IPS-15b (cell line): ENCODE results near the gene TSHZ2.
"Not testable (repeated sequence)": the region's sequence is repeated elsewhere in the genome, so short reads cannot be mapped to it uniquely, and the experiment has no call there.

Experiments used
- H3K27me3 ChIP-seq: one replicate; pipeline ENCODE4 v1.6.1; 2013; ENCODE audit warnings: low read length; ENCODE audit not compliant: control insufficient read depth, insufficient read depth
- H3K36me3 ChIP-seq: one replicate; pipeline ENCODE4 v1.6.1; 2013; ENCODE audit warnings: low read length; ENCODE audit not compliant: control insufficient read depth, insufficient read depth
- H3K4me1 ChIP-seq: one replicate; pipeline ENCODE4 v1.6.1; 2013; ENCODE audit warnings: mild to moderate bottlenecking, low read length; ENCODE audit not compliant: control insufficient read depth, insufficient read depth
- H3K4me3 ChIP-seq: one replicate; pipeline ENCODE4 v1.5.1; 2013; ENCODE audit warnings: low read depth, low read length
- H3K9ac ChIP-seq: one replicate; pipeline ENCODE4 v1.6.1; 2013; ENCODE audit warnings: low read depth, mild to moderate bottlenecking, low read length
- H3K9me3 ChIP-seq: one replicate; pipeline ENCODE4 v1.6.1; 2013; ENCODE audit warnings: mild to moderate bottlenecking, low read length; ENCODE audit not compliant: control insufficient read depth, insufficient read depth

Gene TSHZ2

DNA sequence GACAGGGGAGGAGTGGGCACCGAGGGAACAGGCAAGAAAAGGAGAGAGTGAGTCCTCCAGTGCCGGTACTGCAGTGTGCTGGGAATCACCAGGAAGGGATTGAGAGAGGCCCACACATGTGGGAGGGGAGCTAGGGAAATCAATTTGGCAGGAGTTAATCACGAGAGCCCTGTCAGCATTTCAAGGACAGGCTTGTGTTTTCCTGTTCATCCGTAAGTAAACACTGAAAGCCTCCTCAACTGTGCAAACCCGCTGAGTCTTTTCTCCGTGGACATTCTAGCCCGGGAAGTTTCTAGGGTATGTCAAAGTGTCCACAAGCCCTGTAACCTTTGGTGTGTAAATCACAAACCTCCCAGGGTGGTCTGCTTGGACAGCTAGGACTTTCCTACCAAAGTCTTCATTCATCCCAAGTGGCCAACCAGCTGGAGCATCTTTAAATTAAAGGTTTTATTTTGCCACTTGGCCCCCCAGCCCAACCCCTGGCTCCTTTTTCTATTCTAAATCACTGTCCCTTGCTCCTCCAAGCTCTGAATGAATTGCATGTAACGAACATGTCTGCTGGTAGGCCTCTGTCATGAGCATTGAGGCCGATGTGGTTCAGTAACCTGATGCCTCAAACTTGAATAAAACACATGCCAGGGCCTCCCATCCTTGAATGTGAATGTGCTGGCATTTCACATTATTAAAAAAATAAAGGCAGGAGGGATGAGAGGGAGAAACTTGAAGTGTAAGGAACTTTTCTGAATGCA lies 472.4 kb downstream of the TSHZ2 start:
- no peaks in the 10 kb centered on the region for H3K36me3 ChIP-seq
- no peaks in the 10 kb centered on the region for H3K4me1 ChIP-seq
- peaks cover 2% of the 10 kb centered on the region for H3K9me3 ChIP-seq
- H3K27me3 ChIP-seq, result no peaks in the 10 kb centered on the region
- H3K9ac ChIP-seq, result no peak overlapping the region
- H3K4me3 ChIP-seq, result no peak overlapping the region

DNA sequence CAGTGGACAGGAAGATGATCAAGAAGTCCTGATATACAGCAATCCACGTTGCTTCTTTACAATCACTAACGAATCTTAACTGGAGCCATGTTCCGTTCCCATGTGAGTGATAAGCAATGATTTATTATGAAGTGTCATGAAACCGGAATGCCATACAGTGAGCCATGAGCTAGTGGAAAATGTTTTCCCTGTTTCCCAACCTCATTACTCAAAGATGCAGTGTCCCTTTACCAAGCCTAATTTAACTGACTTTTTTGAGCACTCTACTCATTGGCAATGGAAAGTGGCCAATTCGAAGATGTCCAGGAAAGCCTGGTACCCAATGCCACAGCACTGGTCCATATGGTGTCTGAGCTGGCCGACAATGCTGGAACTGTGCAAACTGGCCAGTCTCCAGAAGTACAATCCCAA lies 473.2 kb downstream of the TSHZ2 start:
- Histone ChIP-seq H3K9ac (no peak overlapping the region), H3K27me3 (no peaks in the 10 kb centered on the region), H3K4me1 (no peaks in the 10 kb centered on the region), H3K4me3 (no peak overlapping the region), H3K36me3 (no peaks in the 10 kb centered on the region), H3K9me3 (peaks cover 2% of the 10 kb centered on the region)

DNA sequence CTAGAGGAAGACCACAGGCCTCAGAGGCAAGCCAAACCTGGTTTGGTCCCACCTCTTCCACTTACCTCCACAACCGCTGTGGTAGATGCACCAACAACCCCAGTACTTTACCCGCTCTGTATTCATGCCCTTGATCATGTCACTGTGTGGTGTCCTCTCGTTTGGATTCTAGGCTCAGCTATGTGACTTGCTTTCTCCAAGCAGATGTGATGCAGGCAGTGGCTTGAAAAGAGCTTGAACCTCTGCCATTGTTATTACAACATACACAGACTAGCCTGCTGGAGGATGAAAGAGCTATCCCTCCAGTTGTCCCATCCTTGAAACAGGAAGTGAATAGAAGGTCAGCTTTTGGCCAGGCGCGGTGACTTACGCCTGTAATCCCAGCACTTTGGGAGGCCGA lies 473.8 kb downstream of the TSHZ2 start:
- H3K4me1 ChIP-seq, result no peaks in the 10 kb centered on the region
- H3K9ac ChIP-seq, result no peak overlapping the region
- no peaks in the 10 kb centered on the region for H3K27me3 ChIP-seq
- H3K4me3 ChIP-seq, result no peak overlapping the region
- H3K9me3 ChIP-seq, result peaks cover 2% of the 10 kb centered on the region
- H3K36me3 ChIP-seq, result no peaks in the 10 kb centered on the region

DNA sequence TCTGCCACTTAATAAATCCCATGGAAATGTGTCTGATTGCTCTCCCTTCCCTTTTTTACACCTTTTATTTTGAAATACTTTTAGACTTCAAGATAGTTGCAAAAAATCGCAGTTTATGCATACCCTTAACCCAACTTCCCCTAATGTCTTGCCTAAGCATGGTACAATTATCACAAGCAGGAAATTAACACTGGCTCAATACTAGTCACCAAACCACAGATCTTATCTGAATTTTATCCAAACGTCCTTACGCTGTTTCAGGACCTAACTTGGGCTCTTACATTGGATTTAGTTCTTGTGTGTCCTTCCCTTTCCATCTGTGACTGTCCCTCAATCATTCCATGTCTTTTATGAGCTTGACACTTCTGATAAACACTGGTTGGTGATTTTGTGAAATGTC lies 475.2 kb downstream of the TSHZ2 start:
- no peak overlapping the region for H3K9ac ChIP-seq
- no peaks in the 10 kb centered on the region for H3K36me3 ChIP-seq
- no peaks in the 10 kb centered on the region for H3K4me1 ChIP-seq
- peaks cover 2% of the 10 kb centered on the region for H3K9me3 ChIP-seq
- H3K4me3 ChIP-seq, result no peak overlapping the region
- no peaks in the 10 kb centered on the region for H3K27me3 ChIP-seq

DNA sequence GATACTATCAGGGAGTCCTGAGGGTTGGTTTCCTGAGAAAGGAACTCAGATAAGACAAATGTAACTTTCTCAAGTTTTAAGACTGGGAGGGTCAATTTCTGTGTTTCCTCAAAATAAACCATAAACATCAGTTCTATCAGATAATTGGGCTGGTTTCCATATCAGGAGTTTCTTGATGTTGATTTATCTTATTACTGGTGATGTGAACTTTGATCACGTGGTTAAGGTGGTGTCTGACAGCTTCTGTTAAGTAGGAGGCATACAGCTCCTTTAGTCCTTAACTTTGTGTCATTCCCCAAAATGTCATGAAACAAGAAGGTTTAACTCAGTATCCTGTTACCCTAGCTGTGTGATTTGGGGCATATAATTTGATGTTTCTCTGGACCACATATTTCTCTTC lies 476.3 kb downstream of the TSHZ2 start:
- H3K4me3 ChIP-seq, result no peak overlapping the region
- H3K36me3 ChIP-seq, result no peaks in the 10 kb centered on the region
- no peak overlapping the region for H3K9ac ChIP-seq
- H3K27me3 ChIP-seq, result no peaks in the 10 kb centered on the region
- H3K9me3 ChIP-seq, result peaks cover 2% of the 10 kb centered on the region
- no peaks in the 10 kb centered on the region for H3K4me1 ChIP-seq

DNA sequence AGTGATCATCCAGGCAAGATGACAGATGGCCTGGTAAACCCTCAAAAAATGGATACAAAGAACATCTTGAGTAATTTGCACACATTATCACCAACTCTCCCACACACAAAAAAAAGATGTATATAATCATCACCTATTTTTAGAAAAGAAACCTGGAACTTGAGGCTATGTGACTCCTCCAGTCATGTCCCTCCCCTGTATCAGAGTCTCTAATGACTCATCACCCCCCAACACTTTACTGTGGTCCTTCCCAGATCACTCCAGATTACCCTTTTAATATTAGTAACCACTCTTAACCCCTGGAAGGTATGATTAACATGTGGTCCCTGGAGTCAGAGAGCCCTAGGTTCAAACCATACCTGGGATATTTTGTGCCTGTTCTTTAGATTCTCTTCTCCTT lies 476.7 kb downstream of the TSHZ2 start:
- H3K9me3 ChIP-seq, result peaks cover 2% of the 10 kb centered on the region
- H3K9ac ChIP-seq, result no peak overlapping the region
- no peaks in the 10 kb centered on the region for H3K4me1 ChIP-seq
- no peaks in the 10 kb centered on the region for H3K27me3 ChIP-seq
- no peak overlapping the region for H3K4me3 ChIP-seq
- no peaks in the 10 kb centered on the region for H3K36me3 ChIP-seq

DNA sequence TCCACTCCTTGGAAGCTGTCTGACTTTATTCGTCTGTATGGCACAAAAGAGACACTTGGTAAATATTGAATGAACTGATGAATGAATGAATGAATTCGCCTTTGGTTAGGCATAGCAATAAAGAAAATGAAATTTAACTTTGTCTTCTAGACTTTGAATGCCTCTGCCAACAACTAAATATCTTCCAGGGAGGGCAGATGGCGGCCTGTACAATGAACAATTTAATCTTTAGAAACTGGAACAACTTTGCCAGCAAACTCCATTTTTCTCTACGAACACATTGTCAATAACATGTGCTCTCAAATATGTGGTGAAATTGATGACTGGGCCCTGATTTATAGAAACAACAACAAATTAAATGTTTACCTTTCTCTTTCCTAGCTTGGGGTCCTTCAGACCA lies 480.9 kb downstream of the TSHZ2 start:
- Histone ChIP-seq H3K4me1 (no peaks in the 10 kb centered on the region), H3K36me3 (no peaks in the 10 kb centered on the region), H3K9ac (no peak overlapping the region), H3K9me3 (peaks cover 5% of the 10 kb centered on the region), H3K27me3 (no peaks in the 10 kb centered on the region), H3K4me3 (no peak overlapping the region)

DNA sequence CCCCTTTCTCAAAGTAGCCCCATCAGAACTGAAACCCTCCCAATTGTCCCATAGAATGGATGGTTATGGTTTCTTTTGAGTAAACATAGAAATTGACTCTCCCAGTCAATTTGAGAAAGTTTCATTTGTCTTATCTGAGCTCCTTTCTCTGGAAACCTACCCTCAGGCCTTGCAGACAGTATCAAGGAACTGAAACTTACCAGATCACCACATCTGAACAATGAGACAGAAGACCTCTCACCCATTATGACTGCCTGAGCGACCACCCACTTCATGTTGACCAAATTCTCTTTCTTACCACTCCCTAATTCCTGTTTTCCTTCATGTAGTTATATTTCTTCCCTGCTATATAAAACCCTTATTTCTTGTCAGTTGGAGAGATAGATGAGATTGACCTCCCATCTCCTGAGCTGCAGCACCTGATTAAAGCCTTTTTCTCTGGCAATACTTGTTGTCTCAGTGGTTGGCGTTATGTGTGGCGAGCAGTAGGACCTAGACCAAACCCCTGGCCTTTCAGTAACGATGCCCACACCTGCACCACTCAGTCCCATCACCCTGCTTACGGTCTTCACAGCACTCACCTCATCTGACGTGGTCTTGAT lies 482.6 kb downstream of the TSHZ2 start:
- H3K9me3 ChIP-seq, result peaks cover 5% of the 10 kb centered on the region
- no peaks in the 10 kb centered on the region for H3K27me3 ChIP-seq
- H3K36me3 ChIP-seq, result no peaks in the 10 kb centered on the region
- H3K4me3 ChIP-seq, result no peak overlapping the region
- no peaks in the 10 kb centered on the region for H3K4me1 ChIP-seq
- H3K9ac ChIP-seq, result no peak overlapping the region

DNA sequence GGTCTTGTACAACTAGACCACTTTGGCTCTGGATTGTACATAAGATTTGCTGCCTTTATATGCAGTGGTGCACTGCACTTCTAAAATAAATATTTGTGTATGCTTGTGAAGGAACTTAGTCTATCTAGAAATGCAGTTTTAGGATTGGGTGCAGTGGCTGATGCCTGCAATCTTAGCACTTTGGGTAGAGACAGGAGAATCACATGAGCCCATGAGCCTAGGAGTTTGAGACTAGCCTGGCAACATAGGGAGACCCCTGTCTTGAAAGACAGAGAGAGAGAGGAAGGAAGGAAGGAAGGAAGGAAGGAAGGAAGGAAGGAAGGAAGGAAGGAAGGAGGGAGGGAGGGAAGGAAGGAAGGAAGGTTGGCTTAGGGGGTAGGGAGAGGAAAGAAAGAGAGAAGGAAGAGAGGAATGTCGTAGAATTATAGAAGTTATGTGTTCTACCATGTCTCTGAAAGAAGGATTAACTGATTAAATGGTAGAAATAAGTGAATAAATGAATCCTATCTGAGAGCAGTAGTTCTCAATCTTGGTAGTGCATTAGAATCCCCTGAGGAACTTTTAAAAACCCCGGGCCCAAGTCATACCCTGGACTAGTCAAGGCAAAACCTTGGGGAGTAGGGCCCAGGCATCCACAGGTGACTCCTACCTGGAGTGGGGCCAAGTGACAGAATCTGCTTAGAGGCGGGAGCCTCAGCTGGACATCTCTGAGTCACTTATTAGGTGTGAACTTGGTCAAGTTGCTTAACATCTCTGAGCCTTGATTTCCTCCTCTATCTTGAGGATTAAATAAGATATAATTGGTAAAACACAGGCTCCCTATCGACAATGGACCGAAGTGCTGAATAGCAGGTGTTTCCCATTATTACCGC lies 491.2 kb downstream of the TSHZ2 start:
- H3K36me3 ChIP-seq, result no peaks in the 10 kb centered on the region
- no peaks in the 10 kb centered on the region for H3K9me3 ChIP-seq
- no peak overlapping the region for H3K4me3 ChIP-seq
- no peak overlapping the region for H3K9ac ChIP-seq
- H3K27me3 ChIP-seq, result no peaks in the 10 kb centered on the region
- no peaks in the 10 kb centered on the region for H3K4me1 ChIP-seq

DNA sequence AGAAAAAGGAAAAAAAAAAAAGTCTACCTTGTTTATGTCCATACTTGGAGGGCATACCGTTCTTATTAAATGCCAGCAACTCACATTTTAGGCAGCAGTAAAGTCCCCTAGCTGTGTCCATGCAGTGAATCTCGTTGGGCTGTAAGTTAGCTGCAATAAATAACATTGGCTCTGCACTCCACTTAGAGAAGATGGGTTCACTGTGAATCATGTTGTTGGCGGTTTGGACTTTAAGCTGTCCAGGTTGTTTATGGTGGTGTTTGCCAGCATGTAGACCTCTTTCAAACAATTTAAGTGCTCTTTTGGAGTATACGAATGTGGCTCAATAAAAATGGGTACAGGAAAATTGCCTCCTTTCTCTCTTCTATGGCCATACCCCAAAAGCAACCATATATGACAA lies 494.1 kb downstream of the TSHZ2 start:
- Histone ChIP-seq H3K36me3 (no peaks in the 10 kb centered on the region), H3K27me3 (no peaks in the 10 kb centered on the region), H3K9ac (no peak overlapping the region), H3K9me3 (no peaks in the 10 kb centered on the region), H3K4me1 (no peaks in the 10 kb centered on the region), H3K4me3 (no peak overlapping the region)

DNA sequence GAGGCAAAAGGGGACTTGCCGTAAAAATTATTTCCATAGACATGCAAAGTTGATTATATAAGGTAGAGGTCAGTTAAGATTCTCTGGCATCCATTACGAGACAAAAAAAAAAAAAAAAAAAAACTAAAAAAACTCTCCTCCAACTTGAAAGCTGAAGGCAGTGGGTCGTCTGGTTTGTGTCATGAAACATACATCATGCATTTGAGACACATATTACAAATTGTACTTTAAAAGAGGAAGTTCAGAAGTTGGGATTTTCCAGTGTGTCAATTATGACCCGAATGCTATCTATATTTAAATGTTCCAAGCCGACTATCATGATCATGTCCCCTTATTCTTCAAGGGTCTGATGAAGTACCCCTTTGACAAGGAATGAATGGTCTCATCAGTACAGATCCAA lies 496.4 kb downstream of the TSHZ2 start:
- no peaks in the 10 kb centered on the region for H3K27me3 ChIP-seq
- no peak overlapping the region for H3K9ac ChIP-seq
- H3K4me1 ChIP-seq, result no peaks in the 10 kb centered on the region
- no peaks in the 10 kb centered on the region for H3K9me3 ChIP-seq
- no peak overlapping the region for H3K4me3 ChIP-seq
- H3K36me3 ChIP-seq, result peaks cover 4% of the 10 kb centered on the region

DNA sequence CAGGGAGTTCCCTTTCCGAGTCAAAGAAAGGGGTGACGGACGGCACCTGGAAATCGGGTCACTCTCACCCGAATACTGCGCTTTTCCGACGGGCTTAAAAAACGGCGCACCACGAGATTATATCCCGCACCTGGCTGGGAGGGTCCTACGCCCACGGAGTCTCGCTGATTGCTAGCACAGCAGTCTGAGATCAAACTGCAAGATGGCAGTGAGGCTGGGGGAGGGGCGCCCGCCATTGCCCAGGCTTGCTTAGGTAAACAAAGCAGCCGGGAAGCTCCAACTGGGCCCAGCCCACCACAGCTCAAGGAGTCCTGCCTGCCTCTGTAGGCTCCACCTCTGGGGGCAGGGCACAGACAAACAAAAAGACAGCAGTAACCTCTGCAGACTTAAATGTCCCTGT lies 500.7 kb downstream of the TSHZ2 start:
- H3K36me3 ChIP-seq, H3K9me3 ChIP-seq, H3K27me3 ChIP-seq, H3K4me1 ChIP-seq, H3K9ac ChIP-seq, H3K4me3 ChIP-seq: not testable (repeated sequence)
